GM21381 (cell line): ENCODE data around the gene KRCC1.
"Not testable (repeated sequence)": the region's sequence is repeated elsewhere in the genome, so short reads cannot be mapped to it uniquely, and the experiment has no call there.

Experiments
- ATAC-seq: cut with Tn5 transposase; IDR thresholded peaks from one replicate; pipeline ENCODE4 v1.9.1; 2021; ENCODE audit warnings: mild to moderate bottlenecking, moderate library complexity; ENCODE audit not compliant: unreplicated experiment

The KRCC1 gene

DNA sequence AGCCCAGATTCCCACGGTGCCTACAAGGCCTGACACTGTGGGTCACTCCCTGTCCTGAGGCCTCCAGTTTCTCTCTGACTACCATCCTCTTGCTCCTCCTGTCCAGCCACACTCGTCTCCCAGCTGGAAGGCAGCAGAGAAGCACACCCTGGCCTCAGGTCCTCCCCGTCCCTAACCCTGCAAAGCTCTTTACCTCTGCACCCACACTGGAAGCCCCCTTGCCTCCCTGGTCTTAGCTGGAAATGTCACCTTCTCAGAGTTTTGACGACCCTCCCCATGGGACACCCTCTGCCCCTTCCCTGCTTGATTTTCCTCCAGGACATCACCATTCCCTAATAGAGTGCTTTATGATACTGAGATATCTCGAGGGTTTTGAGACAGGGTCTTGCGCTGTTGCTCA is 49.8 kb downstream of the KRCC1 start:
- no peak for ATAC-seq

DNA sequence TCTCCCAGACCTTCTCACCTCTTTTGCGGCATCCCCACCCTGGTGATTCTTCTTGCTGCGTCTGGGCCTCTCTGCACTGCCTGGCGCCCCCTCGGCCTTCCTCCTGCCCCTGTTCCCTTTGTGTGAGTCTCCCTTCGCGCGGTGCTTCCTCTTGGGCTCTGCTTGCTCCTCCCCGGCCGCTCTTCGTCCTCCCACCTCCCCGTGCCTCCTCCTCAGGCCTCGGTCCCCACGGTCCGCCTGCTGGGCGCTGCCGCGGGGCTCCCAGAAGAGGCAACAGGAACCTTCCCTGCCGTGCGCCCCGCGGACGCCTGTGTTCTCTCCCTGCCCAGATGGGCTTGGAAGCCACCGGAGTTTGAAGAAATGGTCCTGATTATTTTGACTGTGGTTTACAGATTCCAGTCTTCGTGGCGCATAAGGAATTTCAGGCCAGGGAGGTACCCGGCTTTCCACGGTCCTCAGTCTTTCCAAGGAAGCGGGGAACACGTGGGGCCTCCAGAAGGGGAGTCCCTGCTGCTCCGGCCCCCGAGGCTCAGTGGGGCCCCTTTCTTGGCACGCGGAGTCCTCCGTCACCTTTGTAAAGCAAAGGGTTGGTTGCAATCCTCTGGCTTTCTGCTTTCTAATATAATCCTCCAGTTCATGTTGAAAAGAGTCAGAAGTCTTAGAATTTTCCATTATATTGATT is 52.4 kb downstream of the KRCC1 start:
- no peak for ATAC-seq

DNA sequence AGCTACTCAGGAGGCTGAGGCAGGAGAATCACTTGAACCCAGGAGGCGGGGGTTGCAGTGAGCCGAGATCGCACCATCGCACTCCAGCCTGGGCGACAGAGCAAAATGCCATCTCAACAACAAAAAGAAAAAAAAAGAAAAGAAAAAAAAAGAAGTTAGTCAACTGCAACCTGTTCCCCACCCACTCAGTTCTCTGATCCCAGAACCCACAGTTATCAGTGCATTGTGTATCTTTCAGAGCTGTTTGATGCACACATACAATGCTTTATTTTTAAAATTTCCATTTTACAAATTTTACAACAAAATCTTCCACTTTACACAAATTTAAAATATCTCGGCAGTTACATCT is 53.2 kb downstream of the KRCC1 start:
- ATAC-seq = no peak

DNA sequence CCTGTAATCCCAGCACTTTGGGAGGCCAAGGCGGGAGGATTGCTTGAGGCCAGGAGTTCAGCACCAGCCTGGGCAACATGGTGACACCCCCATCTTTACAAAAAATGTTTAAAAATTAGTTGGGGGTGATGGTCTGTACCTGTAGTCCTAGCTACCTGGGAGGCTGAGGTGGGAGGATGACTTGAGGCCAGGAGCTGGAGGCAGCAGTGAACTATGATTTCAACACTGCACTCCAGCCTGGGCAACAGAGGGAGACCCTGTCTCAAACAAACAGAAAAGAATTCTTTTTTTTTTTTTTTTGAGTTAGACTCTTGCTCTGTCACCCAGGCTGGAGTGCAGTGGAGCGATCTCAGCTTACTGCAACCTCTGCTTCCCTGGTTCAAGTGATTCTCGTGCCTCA is 55.1 kb downstream of the KRCC1 start:
- not testable (repeated sequence) for ATAC-seq

DNA sequence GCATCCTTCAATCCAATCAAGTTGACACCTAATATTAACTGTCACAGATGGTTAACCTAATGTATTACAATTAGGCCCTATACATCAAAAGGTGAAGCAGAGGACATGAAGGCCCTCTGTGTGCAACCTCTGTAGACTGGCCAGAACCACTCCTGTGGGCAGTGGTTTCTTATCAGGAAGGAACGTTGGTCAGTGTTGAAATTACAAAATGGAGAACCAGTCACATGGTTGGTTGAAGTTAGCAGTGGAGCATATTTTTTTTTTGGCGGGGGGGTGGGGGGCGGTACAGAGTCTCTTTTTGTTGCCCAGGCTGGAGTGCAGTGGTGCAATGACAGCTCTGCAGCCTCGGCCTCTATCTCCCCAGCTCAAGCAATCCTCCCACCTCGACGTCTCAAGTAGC is 59.0 kb downstream of the KRCC1 start:
- no peak for ATAC-seq

DNA sequence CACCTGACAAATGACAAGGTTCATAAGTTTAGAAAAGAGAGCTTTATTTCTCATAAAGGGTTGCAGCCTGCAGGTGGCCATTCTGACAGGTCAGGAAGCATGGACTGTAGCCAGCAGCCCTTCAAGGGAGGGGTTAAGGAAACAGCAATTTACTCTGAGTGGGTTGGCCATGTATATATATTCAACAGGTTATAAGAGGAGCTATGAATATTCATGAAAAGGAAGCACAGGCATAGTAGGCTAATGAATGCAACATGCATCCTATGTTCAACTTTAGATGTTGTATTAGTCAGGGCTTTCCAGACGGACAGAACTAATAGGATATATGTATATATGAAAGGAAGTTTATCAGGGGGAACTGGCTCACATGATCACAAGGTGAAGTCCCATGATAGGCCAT is 59.8 kb downstream of the KRCC1 start:
- no peak for ATAC-seq

DNA sequence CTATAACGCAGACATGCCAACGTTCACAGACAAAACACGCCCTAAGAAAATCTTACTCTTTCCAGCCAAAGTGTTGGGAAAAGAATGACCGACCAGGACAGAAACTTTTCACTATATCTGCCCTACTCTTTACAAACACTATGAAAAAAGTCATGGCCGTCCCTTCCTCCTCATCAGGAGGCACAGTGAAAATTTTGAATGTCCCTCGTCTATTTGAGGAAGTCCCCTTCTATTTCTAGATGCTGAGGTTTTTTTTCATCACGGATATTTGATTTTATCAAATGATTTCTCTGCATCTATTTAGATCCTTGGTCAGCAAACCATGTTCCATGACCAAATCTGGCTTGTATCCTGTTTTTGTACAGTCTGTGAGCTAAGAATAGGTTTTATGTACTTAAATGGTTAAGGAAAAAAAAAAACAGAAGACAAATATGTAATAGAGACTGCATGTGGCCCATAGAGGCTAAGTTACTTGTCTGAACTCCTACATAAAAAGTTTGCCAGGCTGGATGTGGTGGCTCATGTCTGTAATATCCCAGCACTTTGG is 61.2 kb downstream of the KRCC1 start:
- ATAC-seq = not testable (repeated sequence)

DNA sequence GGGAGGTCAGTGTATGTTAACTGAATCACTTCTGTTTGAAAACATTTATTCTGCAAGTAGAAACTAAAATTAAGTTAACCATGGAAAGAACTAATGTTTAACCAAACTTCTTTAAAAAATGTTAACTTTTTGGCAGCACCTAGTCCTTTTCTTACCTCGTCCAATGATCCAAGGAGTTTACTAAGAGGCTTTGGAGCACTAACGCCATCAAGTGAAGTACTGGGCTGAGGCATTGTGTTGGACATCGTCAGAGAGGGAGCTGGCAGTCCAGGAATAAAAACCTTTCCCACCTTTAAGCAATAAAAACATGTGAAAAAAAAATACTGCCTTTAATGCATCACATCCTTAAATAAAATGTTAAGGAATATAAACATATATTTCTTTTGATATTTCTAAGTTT is 63.0 kb downstream of the KRCC1 start:
- ATAC-seq = not testable (repeated sequence)

DNA sequence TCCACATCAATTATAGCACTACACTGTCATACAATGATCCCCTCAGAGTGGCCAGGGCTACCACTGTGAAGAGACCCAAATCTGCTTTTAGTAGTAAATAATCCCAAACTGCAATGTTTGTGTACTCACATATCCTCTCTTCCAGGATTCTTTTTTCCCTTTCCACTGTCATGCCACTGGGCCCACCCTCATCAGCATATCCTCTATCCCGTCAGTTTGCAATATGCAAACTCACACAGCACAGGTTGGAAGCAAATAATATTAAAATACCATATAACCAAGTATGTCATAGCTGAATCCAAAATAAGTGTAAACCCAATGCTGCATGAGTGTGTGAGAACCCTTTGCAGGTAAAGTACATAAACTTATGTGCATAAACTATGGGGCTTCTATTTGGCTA is 68.1 kb downstream of the KRCC1 start:
- not testable (repeated sequence) for ATAC-seq

DNA sequence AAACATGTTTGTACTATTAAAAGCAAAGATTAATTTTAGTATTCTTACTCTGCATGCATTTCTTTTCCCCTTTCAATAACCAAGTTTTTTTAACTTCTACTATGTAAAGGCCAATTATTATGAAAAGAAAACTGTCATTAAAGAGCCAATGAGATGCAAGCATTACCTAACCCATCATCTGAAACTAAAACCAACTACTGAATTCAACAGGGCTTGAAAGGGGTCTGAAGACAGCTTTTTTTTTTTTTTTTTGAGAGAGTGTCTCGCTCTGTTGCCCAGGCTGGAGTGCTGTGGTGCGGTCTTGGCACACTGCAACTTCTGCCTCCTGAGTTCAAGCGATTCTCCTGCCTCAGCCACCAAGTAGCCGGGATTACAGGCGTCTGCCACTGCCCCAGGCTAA is 69.7 kb downstream of the KRCC1 start:
- not testable (repeated sequence) for ATAC-seq

DNA sequence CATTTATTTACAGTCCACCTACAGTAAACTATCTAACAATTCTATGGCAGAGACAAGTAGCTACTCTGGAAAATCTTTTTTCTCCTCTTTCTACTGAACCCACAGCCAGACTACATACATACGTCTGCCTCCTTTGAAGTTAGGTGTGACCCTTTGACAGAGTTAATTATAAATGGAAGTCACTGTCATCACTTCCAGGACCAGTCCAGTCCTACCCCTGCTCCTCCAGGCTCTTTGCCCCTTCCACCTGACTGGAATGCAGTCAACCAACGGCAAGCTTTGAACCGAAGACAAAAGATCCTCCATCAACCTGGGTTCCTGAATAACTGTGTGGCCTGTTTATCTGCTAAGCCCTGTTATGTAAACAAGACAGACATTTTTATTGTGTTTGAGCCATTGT is 74.4 kb downstream of the KRCC1 start:
- ATAC-seq = not testable (repeated sequence)
